ENCODE measurements around the gene ACRBP.

DNA sequence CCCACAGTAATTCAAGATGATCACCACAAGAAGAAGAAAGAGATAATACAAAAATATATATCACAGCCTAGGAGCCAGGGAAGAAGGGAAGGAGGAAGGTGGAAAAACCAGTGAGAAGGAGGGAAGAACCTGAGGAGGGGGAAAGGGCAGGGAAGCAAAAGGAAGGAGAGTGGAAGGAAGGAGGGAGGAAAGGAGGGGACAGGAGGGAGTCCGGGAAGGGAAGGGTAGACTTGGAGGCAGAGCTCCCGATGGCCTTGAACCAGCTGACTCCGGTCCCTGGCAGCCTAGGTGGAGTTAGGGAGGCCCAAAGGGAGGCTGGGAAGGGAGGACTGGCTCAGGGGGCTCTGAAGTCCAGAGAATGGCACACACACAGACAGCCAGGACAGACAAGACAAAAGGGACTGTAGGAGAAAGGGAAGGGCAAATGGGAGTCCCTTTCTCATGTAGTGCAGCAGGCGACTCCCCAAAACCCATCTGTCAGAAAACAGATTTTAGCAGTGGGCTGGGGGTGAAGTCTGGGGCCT is 46.7 kb upstream of the ACRBP start:
- TF ChIP-seq CTCF (IDR thresholded peaks at IDR 0.05; ENCODE audit: poor library complexity, severe bottlenecking), result no peak
- no peak for TF ChIP-seq POLR2AphosphoS5 (IDR thresholded peaks at IDR 0.05)
- TF ChIP-seq EP300 (conservative IDR thresholded peaks at IDR 0.05; ENCODE audit: poor library complexity, severe bottlenecking), result no peak
- TF ChIP-seq RAD21 (conservative IDR thresholded peaks at IDR 0.05), result no peak
- no peak for TF ChIP-seq EZH2 (IDR thresholded peaks at IDR 0.05; ENCODE audit: borderline replicate concordance, insufficient read depth, low read length, poor library complexity, severe bottlenecking)
- TF ChIP-seq TAF1 (IDR thresholded peaks at IDR 0.05; ENCODE audit: low read depth), result no peak

Measured in neural cell (in vitro differentiated cells).